Left ventricle myocardium superior (tissue), 1 donor: Measurements from ENCODE around the gene TENM3. TPM values are rescaled to one million over a fixed set of nuclear protein-coding genes. Genes with fewer than 3 reads are reported as not detected.

Experiments used
- ATAC-seq: fragments of 200-7000 bp; cut with Tn5 transposase; one replicate; pipeline ENCODE4 v1.9.1; 2020; ENCODE audit warnings: mild to moderate bottlenecking, moderate library complexity
- DNase-seq: peaks from one replicate; pipeline ENCODE4 v3.0.0-alpha.2; 2020
- intact Hi-C: fragments of 100-400 bp; cut with micrococcal nuclease; formaldehyde crosslinking; loops from one replicate; pipeline ENCODE4 v1.11.0; 2022
- total RNA-seq: library from RNA; stranded (reverse); fragmentation: NEBNext Ultra II Directional; extraction: Animal tissue kit (Norgen Biotek cat#: 25700); gene quantifications from one replicate; pipeline ENCODE4 v1.2.1, GENCODE V29; 2021
- donor health status: DM: no; HTN: yes; CAD: no; lungs with severe emphysema.

TENM3 gene
- total RNA-seq, 1 donor from 2014 or later = 6.8 TPM

DNA sequence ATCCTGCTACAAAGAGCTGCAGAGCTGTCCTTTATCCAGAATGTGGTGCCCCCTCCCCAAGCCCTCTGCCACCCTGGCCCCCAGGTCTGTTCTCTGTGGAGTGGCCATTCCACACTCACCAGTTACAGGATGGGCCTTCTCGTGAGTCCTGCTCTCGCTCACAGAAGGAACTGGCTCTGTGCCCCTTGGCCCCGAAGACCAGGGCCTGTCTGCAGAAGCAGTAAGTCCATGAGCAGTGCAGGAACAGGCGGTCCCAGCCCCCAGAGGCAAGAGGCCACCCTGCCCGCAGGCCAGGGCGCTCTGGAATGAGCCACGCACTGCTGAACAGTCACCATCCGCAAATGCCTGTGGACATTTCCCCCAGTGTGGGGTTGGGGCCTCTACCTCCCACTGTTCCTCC, 581.8 kb downstream of the TENM3 start:
- ATAC-seq (no peak), DNase-seq (no peak)
- intact Hi-C loops = no loop called here

DNA sequence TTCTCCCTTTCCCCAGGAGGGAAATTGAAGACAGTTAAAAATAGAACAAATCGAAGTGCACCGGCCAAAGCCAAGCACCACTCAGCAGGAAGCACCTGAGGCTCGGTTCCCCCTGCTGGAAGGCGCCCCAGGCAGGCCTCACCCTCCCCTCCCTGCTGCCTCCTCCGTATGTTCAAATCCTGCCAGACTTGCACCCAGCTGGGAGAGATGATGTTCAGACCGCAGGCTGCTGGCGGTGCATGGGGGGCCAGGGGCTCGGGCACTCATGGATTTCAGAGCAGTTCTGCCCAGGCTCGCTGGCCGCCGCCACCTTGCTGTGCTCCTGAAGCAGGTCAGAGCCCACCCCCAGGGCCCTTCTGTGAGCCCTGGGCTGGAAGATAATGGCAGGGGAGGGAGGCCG, 582.6 kb downstream of the TENM3 start:
- ATAC-seq (no peak), DNase-seq (no peak)

DNA sequence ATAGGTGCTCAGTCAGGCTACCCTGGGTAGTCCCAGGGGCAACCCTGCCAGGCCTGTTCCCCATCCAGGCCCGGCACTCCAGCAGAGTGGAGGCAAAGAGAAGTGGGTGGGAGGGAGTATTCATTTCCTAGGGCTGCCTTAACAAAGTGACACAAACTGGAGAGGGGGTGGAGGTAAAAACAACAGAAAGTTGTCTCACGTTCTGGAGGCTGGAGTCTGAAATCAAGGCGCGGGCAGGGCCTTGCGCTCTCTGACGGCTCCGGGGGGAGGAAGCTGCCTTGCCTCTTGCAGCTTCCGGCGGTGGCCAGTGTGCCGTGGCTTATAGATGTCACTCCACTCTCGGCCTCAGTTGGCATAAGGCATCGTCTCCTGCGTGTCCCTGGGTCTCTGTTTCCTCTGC, 583.2 kb downstream of the TENM3 start:
- DNase-seq (no peak), ATAC-seq (no peak)
- intact Hi-C loops = no loop called here

More for the DNA sequence above, 582.6 kb downstream of the TENM3 start:
- intact Hi-C loops = no loop called here

DNA sequence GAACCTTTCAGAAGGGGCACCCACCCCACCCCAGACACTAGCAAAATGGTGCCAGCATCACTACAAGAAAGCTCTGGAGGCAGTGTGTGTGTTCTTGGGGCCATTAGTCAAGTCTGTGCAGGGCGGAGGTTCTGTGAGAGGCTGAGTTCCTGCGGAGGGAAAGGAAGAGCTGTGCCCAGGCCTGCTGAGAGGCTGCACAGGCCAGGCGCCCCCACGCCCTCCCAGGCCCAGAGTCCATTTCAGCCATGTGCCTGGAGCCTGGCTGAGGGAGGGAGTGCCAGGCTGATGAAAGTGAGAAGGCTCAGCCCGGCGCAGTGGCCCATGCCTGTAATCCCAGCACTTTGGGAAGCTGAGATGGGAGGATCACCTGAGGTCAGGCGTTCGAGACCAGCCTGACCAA, 584.0 kb downstream of the TENM3 start:
- DNase-seq (no peak), ATAC-seq (no peak)
- intact Hi-C loops = no loop called here

GRCh38 chr4:182827954-182828353, 584.8 kb downstream of the TENM3 start:
- ATAC-seq (no peak), DNase-seq (no peak)
- intact Hi-C loops = no loop called here

DNA sequence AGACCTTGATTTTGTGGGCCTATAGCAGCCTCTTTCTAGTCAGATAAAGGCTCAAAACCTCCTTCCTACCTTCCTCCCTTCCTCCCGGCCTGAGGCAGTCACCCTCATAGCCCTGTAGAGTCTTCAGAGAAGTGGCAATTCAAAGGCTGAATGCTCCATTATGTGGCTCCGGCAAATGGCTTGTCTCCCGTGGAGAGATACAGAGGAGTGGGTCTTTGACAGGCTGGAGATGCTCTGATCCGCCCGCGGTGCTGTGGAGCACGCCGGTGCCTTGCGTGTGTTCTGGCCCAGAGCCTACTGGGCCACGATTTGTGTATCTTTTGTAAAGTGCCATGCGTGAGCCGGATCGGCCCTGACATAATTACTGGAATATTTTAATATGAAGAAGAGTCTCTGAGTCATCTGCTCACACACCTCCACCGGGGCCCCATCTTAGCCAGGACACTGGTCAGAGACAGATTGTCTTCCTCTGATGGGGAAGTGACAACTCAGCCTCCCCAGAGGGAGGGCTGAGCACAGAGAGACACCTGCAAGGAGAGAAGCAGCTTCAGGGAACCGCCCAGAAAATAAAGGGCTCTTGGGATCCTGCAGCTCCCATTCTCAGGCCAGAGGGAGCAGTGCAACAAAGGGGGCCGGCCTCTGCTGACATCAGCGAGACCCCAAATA, 585.3 kb downstream of the TENM3 start:
- intact Hi-C loops = no loop called here
- DNase-seq = no peak
- ATAC-seq = no peak

- intact Hi-C loops = no loop called here
- ATAC-seq (no peak), DNase-seq (no peak)
These were observed 586.0 kb downstream of the TENM3 start for GRCh38 chr4:182829196-182829595.

GRCh38 chr4:182831376-182831775, 588.2 kb downstream of the TENM3 start:
- intact Hi-C loops = no loop called here
- no peak for ATAC-seq
- DNase-seq = no peak

DNA sequence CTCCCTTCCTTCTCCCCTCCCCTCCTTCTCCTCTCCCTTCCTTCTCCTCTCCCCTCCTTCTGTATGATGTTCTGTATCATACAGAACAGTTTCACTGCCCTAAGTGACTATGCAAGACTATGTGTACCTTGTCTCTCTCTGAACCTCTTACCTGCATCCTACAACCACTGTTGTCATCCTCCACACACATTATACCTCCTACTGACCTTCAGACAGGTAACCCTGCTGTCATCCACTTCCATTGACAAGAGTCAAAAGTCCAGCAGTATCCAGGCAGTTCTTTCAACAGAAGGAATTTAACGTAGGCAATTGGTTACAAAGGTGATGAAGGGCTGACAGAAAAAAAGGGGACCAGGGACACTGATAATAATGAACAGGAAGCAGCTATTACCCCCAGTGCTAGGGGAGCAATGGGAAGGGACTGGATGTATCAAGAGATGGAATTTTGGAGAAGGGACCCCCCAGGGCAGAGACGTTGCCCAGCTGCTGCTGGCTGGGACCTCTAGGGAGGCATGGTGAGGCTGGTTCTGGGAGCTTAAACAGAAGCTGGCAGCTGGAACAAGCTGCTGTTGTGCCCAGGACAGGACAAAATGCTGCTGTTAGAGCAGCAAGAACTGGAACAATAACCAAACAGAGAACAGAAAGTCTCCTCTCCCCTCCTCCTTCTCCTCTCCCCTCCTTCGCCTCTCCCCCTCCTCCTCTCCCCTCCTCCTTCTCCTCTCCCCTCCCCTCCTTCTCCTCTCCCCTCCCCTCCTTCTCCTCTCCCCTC, 589.3 kb downstream of the TENM3 start:
- DNase-seq = no peak
- no peak for ATAC-seq
- intact Hi-C loops = no loop called here

DNA sequence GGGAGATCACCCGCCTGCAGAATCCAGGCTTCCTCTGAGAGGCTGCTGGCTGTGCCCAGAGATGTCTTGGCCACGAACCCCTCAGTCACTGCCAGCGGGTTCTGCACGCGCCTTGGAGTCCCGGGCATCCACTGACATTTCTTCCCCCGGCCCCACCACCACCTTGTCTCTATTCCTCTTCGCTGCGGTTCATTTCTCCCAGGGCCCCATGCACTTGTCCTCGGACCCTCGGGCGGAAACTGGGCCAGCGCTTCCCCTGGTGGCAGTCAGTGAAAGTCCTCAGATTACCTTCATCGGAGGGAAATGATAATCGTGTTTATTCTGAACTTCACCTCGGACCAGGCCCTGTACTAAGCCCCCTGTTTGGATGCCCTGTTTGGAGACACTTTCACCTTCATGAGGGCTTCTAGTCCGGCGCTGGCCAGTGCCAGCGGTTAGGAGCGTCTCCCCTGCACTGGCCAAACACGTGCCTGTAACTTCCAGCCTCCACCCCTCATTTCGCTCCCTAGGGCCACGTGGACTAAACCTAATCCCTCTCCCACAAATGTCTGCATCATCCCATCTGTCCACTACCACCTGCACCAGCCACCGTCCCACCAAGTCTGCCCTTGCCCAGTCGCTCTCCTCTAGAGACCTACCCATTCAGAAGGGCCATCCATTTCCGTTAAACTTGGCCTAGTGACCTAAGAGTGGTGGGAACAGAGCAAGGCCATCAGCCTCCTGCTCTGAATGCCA, 592.0 kb downstream of the TENM3 start:
- no peak for ATAC-seq
- no peak for DNase-seq
- intact Hi-C loops = no loop called here

DNA sequence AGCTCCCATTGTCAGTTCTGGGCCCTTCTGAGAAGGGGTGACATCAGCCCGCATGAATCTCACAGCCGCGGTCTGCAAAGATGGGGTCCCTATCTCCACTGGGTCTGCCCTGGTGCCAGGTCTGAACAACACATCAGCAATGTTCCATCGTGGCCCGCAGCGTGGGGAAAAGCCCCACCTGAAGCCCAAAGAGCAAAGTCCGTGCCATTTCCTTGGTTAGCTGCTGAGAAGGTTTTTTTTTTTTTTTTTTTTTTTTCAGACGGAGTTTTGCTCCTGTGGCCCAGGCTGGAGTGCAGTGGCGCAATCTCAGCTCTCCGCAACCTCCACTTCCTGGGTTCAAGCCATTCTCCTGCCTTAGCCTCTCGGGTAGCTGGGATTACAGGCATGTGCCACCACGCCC, 594.6 kb downstream of the TENM3 start:
- intact Hi-C loops = no loop called here
- ATAC-seq (no peak), DNase-seq (no peak)

- ATAC-seq (no peak), DNase-seq (no peak)
- intact Hi-C loops = no loop called here
These were observed 595.3 kb downstream of the TENM3 start for GRCh38 chr4:182838535-182838934.

GRCh38 chr4:182839256-182839655, 596.1 kb downstream of the TENM3 start:
- no peak for ATAC-seq
- DNase-seq = no peak
- intact Hi-C loops = no loop called here

DNA sequence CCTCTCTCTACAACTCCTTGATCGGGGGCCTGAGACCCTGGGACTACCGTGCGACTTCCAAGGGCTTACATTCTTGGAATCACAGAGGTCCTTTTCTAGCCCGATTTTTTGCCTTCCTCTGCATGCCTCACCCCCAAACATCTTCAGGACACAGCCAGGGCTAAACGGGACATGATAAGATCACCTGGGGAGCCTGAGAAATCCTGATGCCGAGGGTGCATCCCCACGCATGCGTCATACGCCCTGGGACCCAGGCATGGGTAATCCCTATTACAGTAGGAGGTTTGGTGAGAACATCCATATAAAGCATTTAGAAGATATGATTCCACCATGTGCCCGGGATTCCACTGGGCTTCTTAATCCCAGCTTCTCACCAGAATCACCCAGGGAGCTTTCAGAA, 596.9 kb downstream of the TENM3 start:
- ATAC-seq (no peak), DNase-seq (no peak)
- intact Hi-C loops = no loop called here

DNA sequence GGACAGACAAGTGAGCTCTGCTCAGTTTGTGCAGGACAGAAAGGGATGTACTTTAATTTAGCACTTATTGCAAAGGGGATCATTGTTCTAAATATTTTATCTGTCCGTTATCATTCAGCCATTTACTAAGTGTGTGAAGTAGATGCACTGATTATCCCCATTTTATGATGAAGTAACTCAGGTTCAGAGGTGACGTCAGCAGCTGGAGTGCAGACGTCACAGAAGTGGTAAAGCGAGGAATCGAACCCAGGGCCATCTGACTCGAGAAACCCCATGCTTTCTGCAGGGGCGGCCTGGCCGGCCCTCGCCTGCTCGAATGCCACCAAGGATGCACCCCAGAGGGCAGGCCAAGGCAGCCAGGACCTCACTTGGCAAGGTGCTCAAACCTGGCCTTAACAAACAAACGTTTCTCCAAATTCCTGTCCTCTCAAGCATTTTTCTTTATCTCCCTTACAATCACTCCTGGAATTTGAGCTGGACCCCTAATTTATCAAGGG, 599.0 kb downstream of the TENM3 start:
- DNase-seq = no peak
- no peak for ATAC-seq
- intact Hi-C loops = no loop called here

DNA sequence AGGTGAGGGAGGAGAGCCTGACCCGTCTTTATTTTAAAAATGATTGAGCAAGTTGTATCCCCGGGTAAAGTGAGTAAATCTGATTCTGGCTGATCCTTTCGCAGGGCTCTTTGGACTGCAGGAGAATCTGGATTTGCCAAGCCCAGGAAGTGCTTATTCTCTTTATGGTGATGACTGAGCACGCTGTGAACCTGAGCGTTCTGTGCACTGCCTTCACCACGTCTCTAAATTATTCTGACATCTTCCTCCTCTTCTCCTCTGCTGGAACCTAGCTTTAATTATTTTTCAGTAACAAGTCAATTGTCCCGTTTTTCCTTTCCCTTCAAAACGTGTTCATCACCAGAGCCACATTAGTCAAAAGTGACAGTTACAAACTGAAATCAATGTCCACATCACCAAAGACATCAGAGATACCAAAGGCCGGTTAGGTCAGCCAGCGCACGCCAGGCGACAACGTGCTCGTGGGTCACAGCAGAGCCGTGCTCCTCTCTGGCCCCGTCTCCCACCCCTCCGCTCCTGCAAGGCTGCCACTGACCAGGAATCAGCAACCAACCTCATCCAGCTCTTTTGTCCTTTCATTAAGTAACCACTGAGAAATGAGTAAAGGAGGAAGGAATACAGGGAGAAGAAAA, 599.7 kb downstream of the TENM3 start:
- ATAC-seq = no peak
- intact Hi-C loops = no loop called here

DNA sequence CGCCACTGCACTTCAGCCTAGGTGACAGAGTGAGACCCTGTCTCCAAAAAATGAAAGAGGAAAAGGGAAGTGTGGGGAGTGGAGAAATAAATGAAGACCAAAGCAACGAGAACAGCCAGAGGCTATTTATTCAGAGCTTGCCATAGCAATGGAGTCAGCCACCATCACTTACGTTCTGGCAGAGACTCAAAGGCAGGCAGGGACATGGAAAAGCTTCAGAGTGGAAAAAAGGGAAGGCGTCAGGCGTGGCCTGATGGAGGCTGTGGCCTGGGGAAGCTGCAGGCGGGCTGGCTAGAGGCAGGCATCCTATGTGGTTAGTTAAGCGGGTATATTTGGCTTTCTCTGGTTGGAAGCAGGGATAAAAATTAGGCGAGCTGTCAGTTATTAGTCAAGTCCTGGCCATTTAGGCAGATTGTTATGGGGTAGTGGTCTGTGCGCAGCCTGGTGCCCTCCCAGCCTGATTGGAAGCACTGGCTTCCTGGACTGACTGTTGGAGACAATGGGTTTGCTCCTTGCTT, 600.7 kb downstream of the TENM3 start:
- intact Hi-C loops = no loop called here
- no peak for DNase-seq
- no peak for ATAC-seq

More for the DNA sequence above, 599.7 kb downstream of the TENM3 start:
- DNase-seq = no peak

- intact Hi-C loops = no loop called here
- DNase-seq (no peak), ATAC-seq (no peak)
These were observed 602.4 kb downstream of the TENM3 start for GRCh38 chr4:182845618-182846017.

GRCh38 chr4:182846036-182846435, 602.8 kb downstream of the TENM3 start:
- intact Hi-C loops = no loop called here
- ATAC-seq = no peak
- no peak for DNase-seq
